Liver (tissue), 9 donors: ENCODE data around the gene IL1RAPL2. TPM values are rescaled to one million over a fixed set of nuclear protein-coding genes. Genes with fewer than 3 reads are reported as not detected.

Source experiments
- DNase-seq: peaks from one replicate; pipeline ENCODE4 v3.0.0-alpha.2; 2017; ENCODE audit warnings: low spot score
- H3K27ac ChIP-seq, 2 donors: one replicate each; pipeline ENCODE4 v1.7.0; 2013; ENCODE audit warnings: inconsistent platforms in 2 of 2, low read length in 2 of 2, control low read depth in 1 of 2, low read depth in 1 of 2, mild to moderate bottlenecking in 1 of 2
- H3K27me3 ChIP-seq, 4 donors: one replicate each; pipeline versions ENCODE4 v1.6.1 to v1.7.0; 2013; ENCODE audit warnings: low read length in 3 of 4, inconsistent platforms in 1 of 4, mild to moderate bottlenecking in 1 of 4, moderate library complexity in 1 of 4; ENCODE audit not compliant: control insufficient read depth in 4 of 4, insufficient read depth in 4 of 4
- H3K36me3 ChIP-seq, 4 donors: one replicate each; pipeline versions ENCODE4 v1.6.1 to v1.7.0; 2013; ENCODE audit warnings: low read length in 3 of 4, mild to moderate bottlenecking in 3 of 4, low read depth in 1 of 4, moderate library complexity in 1 of 4; ENCODE audit not compliant: control insufficient read depth in 4 of 4, insufficient read depth in 3 of 4
- H3K4me1 ChIP-seq, 4 donors: one replicate each; pipeline versions ENCODE4 v1.6.1 to v1.7.0; 2013; ENCODE audit warnings: low read length in 3 of 4, mild to moderate bottlenecking in 3 of 4, moderate library complexity in 1 of 4; ENCODE audit not compliant: control insufficient read depth in 4 of 4, insufficient read depth in 4 of 4
- H3K4me3 ChIP-seq, 3 donors: one replicate each; pipeline versions ENCODE4 v1.6.1 to v1.7.0; 2013; ENCODE audit warnings: low read length in 3 of 3, control low read depth in 1 of 3, low read depth in 1 of 3, mild to moderate bottlenecking in 1 of 3
- H3K9ac ChIP-seq, 2 donors: one replicate each; pipeline ENCODE4 v1.7.0; 2013; ENCODE audit warnings: low read length in 2 of 2, mild to moderate bottlenecking in 2 of 2, moderate library complexity in 2 of 2, control low read depth in 1 of 2, low read depth in 1 of 2
- H3K9me3 ChIP-seq, 4 donors: one replicate each; pipeline versions ENCODE4 v1.6.1 to v1.7.0; 2013; ENCODE audit warnings: low read length in 3 of 4; ENCODE audit not compliant: control insufficient read depth in 4 of 4
- EGR1 ChIP-seq, 2 donors: IDR thresholded peaks; 2 replicates each; pipeline ENCODE4 v1.6.1; 2016 to 2018; ENCODE audit warnings: antibody characterized with exemption in 2 of 2, low read depth in 2 of 2
- FOXA1 ChIP-seq: IDR thresholded peaks from 2 replicates; pipeline ENCODE4 v1.6.1; 2016; ENCODE audit warnings: antibody characterized with exemption
- FOXA2 ChIP-seq: IDR thresholded peaks from 2 replicates; pipeline ENCODE4 v1.6.1; 2016; ENCODE audit warnings: antibody characterized with exemption
- GABPA ChIP-seq, 2 donors: IDR thresholded peaks in 1 of 2; conservative IDR thresholded peaks in 1 of 2; 2 replicates each; pipeline ENCODE4 v1.6.1; 2016; ENCODE audit warnings: antibody characterized with exemption in 2 of 2, mild to moderate bottlenecking in 1 of 2, moderate library complexity in 1 of 2
- HNF4A ChIP-seq, 2 donors: conservative IDR thresholded peaks; 2 replicates each; pipeline ENCODE4 v1.6.1; 2016; ENCODE audit warnings: antibody characterized with exemption in 2 of 2, mild to moderate bottlenecking in 2 of 2
- HNF4G ChIP-seq: IDR thresholded peaks from 2 replicates; pipeline ENCODE4 v1.6.1; 2016; ENCODE audit warnings: antibody characterized with exemption
- JUND ChIP-seq, 2 donors: IDR thresholded peaks; 2 replicates each; pipeline ENCODE4 v1.6.1; 2016; ENCODE audit warnings: antibody characterized with exemption in 2 of 2
- NR2F2 ChIP-seq: IDR thresholded peaks from 2 replicates; pipeline ENCODE4 v1.6.1; 2016; ENCODE audit warnings: antibody characterized with exemption
- RAD21 ChIP-seq, 2 donors: IDR thresholded peaks; 2 replicates each; pipeline ENCODE4 v1.6.1; 2016; ENCODE audit warnings: antibody characterized with exemption in 2 of 2, mild to moderate bottlenecking in 2 of 2
- RXRA ChIP-seq, 2 donors: IDR thresholded peaks; 2 replicates each; pipeline ENCODE4 v1.6.1; 2017 to 2018; ENCODE audit warnings: antibody characterized with exemption in 2 of 2, mild to moderate bottlenecking in 1 of 2
- SP1 ChIP-seq: IDR thresholded peaks from 2 replicates; pipeline ENCODE4 v1.6.1; 2018; ENCODE audit warnings: antibody characterized with exemption, mild to moderate bottlenecking
- TAF1 ChIP-seq: conservative IDR thresholded peaks from 2 replicates; pipeline ENCODE4 v1.6.1; 2016; ENCODE audit warnings: antibody characterized with exemption, mild to moderate bottlenecking
- YY1 ChIP-seq: IDR thresholded peaks from 2 replicates; pipeline ENCODE4 v1.6.1; 2016; ENCODE audit warnings: antibody characterized with exemption, mild to moderate bottlenecking
- WGBS: extraction: QIAGEN DNeasy Blood & Tissue Kit; methylation state at CpG from one replicate; pipeline ENCODE4 v1.1.7; 2013; 5-methylcytosine and 5-hydroxymethylcytosine counted together
- polyA plus RNA-seq, 2 donors: library from polyadenylated mRNA; stranded (reverse) in 1 of 2; unstranded in 1 of 2; fragments of 200-250 nt in 1 of 2; fragments of >200 nt in 1 of 2; fragmentation: Nextera tagmentation in 1 of 2; extraction: Ambion mirVana in 1 of 2; gene quantifications; one replicate each; pipeline versions ENCODE4 v1.2.1 to v1.2.3, GENCODE V29; 2013 to 2015
- total RNA-seq, 2 donors: library from RNA; depleted of rRNA; stranded (reverse); fragments of >200 nt; gene quantifications; one replicate each; pipeline ENCODE4 v1.2.3, GENCODE V29; 2014
- TF ChIP-seq, protein P1 (sequence below): fragments of 150-350 bp; IDR thresholded peaks from 2 replicates; pipeline ENCODE4 v1.5.1; 2017; ENCODE audit warnings: improper control_type of control experiment, low read depth, low read length; ENCODE audit not compliant: missing input control
- TF ChIP-seq, protein P2 (sequence below): IDR thresholded peaks from 2 replicates; pipeline ENCODE4 v1.6.1; 2016; ENCODE audit warnings: antibody characterized with exemption
- TF ChIP-seq, protein P3 (sequence below): IDR thresholded peaks from 2 replicates; pipeline ENCODE4 v1.6.1; 2016; ENCODE audit warnings: antibody characterized with exemption, mild to moderate bottlenecking
- TF ChIP-seq, protein P4 (sequence below): IDR thresholded peaks from 2 replicates; pipeline ENCODE4 v1.6.1; 2016; ENCODE audit warnings: antibody characterized with exemption
- TF ChIP-seq, protein P5 (sequence below): IDR thresholded peaks from 2 replicates; pipeline ENCODE4 v1.6.1; 2016; ENCODE audit warnings: antibody characterized with exemption
- donor health status: healthy.
- donor health status: healthy.
- donor health status: healthy.
- donor health status: healthy.
- donor health status: healthy.

Gene IL1RAPL2
- total and polyA plus RNA-seq, 4 donors = 0.20 to 1.6 (median 0.91) TPM

DNA sequence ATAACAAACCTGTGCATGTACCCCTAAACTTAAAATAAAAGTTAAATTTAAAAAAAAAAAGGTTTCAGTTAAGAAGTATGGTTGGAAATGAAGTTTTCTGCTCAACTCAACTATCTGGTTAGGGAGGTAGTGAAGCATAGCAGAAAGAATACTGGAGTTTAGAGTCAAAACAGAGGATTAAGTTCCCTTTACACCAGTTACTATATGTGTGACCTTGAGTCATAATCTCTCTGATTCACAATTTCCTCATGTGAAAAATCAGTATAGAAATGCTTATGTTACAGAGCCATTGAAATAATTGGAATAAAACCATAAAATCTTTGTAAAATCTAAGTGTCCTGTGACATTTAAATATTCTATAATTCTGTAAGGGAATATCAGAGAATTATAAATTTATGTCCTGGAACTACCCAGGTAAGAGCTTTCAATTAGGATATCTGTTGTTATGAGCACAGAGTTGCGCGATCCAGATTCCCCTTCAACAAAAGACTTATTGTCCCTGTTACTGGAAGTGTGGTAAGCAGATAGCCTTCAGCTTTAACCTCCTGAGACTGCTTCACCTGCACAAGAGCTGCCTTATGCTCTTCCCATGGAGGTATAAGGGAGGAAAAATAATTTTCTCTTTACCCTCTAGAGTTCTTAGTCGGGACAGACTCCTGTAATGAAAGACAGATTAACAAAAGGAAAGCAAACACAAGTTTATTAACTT is 1052.5 kb downstream of the IL1RAPL2 start:
- Histone ChIP-seq H3K27ac (no peak overlapping the region), H3K27me3 (no peaks in the 10 kb centered on the region), H3K36me3 (no peaks in the 10 kb centered on the region), H3K9me3 (no peaks in the 10 kb centered on the region), H3K9ac (no peak overlapping the region), H3K4me1 (no peaks in the 10 kb centered on the region), H3K4me3 (no peak overlapping the region)
- TF ChIP-seq HNF4G = no peak
- TF ChIP-seq JUND (IDR thresholded peaks at IDR 0.05) = no peak
- no peak for TF ChIP-seq FOXA2
- TF ChIP-seq HNF4A (conservative IDR thresholded peaks at IDR 0.05) = no peak
- no peak for TF ChIP-seq RAD21 (IDR thresholded peaks at IDR 0.05)
- no peak for TF ChIP-seq GABPA (IDR thresholded peaks at IDR 0.05 in 1 of 2, conservative IDR thresholded peaks at IDR 0.05 in 1 of 2)
- TF ChIP-seq, protein P1, sequence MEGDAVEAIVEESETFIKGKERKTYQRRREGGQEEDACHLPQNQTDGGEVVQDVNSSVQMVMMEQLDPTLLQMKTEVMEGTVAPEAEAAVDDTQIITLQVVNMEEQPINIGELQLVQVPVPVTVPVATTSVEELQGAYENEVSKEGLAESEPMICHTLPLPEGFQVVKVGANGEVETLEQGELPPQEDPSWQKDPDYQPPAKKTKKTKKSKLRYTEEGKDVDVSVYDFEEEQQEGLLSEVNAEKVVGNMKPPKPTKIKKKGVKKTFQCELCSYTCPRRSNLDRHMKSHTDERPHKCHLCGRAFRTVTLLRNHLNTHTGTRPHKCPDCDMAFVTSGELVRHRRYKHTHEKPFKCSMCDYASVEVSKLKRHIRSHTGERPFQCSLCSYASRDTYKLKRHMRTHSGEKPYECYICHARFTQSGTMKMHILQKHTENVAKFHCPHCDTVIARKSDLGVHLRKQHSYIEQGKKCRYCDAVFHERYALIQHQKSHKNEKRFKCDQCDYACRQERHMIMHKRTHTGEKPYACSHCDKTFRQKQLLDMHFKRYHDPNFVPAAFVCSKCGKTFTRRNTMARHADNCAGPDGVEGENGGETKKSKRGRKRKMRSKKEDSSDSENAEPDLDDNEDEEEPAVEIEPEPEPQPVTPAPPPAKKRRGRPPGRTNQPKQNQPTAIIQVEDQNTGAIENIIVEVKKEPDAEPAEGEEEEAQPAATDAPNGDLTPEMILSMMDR = no peak
- TF ChIP-seq FOXA1 = no peak
- TF ChIP-seq RXRA (IDR thresholded peaks at IDR 0.05) = no peak
- no peak for TF ChIP-seq TAF1
- TF ChIP-seq, protein P2, sequence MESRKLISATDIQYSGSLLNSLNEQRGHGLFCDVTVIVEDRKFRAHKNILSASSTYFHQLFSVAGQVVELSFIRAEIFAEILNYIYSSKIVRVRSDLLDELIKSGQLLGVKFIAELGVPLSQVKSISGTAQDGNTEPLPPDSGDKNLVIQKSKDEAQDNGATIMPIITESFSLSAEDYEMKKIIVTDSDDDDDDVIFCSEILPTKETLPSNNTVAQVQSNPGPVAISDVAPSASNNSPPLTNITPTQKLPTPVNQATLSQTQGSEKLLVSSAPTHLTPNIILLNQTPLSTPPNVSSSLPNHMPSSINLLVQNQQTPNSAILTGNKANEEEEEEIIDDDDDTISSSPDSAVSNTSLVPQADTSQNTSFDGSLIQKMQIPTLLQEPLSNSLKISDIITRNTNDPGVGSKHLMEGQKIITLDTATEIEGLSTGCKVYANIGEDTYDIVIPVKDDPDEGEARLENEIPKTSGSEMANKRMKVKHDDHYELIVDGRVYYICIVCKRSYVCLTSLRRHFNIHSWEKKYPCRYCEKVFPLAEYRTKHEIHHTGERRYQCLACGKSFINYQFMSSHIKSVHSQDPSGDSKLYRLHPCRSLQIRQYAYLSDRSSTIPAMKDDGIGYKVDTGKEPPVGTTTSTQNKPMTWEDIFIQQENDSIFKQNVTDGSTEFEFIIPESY = no peak
- TF ChIP-seq EGR1 (IDR thresholded peaks at IDR 0.05; ENCODE audit: low read depth in 2 of 2) = no peak
- TF ChIP-seq YY1 = no peak
- TF ChIP-seq, protein P3, sequence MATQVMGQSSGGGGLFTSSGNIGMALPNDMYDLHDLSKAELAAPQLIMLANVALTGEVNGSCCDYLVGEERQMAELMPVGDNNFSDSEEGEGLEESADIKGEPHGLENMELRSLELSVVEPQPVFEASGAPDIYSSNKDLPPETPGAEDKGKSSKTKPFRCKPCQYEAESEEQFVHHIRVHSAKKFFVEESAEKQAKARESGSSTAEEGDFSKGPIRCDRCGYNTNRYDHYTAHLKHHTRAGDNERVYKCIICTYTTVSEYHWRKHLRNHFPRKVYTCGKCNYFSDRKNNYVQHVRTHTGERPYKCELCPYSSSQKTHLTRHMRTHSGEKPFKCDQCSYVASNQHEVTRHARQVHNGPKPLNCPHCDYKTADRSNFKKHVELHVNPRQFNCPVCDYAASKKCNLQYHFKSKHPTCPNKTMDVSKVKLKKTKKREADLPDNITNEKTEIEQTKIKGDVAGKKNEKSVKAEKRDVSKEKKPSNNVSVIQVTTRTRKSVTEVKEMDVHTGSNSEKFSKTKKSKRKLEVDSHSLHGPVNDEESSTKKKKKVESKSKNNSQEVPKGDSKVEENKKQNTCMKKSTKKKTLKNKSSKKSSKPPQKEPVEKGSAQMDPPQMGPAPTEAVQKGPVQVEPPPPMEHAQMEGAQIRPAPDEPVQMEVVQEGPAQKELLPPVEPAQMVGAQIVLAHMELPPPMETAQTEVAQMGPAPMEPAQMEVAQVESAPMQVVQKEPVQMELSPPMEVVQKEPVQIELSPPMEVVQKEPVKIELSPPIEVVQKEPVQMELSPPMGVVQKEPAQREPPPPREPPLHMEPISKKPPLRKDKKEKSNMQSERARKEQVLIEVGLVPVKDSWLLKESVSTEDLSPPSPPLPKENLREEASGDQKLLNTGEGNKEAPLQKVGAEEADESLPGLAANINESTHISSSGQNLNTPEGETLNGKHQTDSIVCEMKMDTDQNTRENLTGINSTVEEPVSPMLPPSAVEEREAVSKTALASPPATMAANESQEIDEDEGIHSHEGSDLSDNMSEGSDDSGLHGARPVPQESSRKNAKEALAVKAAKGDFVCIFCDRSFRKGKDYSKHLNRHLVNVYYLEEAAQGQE = no peak
- TF ChIP-seq, protein P4, sequence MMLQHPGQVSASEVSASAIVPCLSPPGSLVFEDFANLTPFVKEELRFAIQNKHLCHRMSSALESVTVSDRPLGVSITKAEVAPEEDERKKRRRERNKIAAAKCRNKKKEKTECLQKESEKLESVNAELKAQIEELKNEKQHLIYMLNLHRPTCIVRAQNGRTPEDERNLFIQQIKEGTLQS = no peak
- no peak for TF ChIP-seq NR2F2
- no peak for TF ChIP-seq SP1
- TF ChIP-seq, protein P5, sequence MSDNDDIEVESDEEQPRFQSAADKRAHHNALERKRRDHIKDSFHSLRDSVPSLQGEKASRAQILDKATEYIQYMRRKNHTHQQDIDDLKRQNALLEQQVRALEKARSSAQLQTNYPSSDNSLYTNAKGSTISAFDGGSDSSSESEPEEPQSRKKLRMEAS = no peak
- 81% methylated on average over 3 of the region's 3 CpGs for WGBS
- DNase-seq = no peak
